GM19328 (cell line): ENCODE results near the gene SHISA4.

Experiments
- ATAC-seq: cut with Tn5 transposase; IDR thresholded peaks from one replicate; pipeline ENCODE4 v1.9.1; 2021; ENCODE audit warnings: mild to moderate bottlenecking, moderate library complexity; ENCODE audit not compliant: unreplicated experiment

The SHISA4 gene

DNA sequence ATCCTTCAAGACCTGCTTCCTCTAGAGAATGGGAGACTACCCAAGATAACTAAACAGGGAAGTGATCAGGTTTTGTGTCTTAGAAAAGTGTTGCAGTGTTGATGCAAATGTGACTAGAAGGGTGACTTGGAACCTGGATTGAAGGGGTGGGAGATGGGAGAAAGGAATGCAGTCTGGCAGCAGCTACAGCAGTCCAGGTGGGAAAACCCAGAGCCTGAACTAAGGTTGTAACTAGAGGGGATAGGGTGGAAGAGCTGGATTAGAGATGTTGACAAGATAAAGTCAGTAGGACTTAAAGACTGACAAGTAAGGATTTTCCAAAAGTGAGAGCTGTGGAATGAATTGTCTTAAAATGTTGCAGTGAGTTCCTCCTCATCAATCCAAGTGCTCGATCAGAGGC is 7.1 kb upstream of the SHISA4 start:
- ATAC-seq = no peak

DNA sequence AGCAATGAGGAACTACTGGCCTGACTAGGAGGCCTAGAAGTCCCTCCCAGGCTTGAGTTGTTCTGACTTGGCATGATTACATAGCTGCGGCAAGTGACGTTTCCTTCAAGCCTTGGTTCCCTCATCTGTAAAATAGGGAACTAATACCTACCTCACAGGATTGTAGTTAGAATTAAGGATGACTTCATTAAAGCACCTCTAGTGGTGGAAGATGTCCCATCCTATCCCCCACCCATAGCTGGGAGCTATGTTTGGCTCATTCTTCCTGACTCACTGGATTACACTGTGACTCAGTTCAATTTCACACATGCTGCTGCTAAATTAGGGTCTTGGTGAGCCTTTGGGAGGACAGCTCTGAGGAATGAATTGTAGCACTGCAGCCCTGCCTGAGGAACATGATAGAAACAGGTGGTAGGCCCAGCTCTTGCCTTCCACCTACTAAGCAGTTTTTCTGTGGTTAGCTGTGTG is 6.0 kb upstream of the SHISA4 start:
- ATAC-seq = no peak

DNA sequence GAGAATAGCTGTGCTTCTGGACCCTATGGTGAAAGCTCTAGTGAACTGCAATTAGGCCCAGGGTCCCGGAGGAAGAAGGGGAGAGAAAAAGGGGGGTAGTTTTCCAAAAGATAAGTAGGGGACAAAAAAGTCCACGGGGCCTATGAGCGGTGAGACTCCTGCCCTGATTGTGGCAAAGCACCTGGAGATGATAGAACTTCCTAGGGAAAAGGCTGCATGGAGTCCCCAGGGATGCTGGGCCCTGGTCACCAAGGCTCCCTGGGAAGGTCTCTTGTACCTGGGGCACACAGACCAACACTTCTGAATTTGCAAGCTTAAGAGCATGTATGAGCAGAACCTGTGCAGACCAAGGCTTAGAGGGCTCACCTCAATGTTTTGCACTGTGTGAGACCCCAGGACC is 5.4 kb upstream of the SHISA4 start:
- no peak for ATAC-seq

DNA sequence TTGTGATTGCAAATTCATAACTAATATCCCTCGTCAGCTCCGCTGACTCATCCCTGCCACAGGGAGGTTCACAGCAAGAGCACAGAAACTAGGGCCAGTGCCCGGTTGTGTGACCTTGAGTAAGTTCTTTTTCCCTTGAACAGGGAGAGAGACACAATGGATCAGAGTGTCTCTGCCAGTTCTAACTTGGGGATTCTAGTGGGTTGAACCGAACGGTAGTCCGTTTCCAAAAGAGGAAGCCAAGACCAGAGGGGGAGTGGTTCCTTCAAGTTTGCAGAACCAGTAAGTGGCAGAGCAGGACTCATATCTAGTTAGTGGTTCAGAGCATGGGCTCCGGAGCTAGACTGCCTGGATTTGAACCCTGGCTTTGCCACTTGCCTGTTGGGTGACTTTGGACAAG is 4.9 kb upstream of the SHISA4 start:
- no peak for ATAC-seq

DNA sequence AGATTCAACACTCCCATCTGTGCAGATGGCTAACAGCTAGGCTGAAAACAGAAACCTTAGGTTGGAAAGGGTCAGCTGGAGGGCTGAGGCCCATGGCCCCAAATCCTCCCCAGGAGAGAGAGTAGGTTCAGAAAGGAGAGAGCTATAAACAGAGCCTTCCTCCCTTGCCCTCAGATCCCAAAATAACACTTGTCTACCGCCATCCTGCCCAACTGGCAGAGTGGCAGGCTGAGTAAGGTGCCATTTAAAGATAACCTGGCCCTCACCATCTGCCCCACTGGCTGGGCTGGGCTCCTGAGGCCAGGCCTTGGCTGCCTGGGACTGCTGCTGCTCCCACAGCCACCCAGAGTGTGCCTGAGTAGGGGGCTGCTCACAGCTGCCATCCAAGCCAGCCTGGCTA is 4.3 kb upstream of the SHISA4 start:
- no peak for ATAC-seq

DNA sequence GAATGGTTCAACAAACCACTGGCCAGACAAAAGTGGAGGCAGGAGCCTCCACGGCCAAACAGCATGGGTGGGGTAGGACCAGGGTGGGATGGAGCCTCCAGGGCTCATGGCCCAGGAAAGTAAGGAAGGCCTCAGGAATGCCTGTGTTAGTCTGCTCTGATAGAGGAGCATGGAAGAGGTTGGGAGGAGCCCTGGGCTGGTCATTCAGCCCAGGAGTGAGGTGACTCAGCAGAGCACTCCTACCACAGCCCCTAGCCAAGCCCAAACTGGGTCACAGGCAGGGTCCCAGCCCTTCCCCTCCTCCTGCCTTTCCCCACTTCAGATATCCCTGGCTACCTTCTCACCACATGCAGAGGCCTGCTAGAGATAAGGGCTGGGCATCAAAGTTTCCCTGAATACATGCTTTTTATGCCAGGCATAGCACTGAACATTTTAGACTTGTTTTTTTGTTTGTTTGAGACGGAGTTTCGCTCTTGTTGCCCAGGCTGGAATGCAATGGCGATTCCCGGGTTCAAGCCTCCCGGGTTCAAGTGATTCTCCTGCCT is 3.1 kb upstream of the SHISA4 start:
- ATAC-seq = no peak

DNA sequence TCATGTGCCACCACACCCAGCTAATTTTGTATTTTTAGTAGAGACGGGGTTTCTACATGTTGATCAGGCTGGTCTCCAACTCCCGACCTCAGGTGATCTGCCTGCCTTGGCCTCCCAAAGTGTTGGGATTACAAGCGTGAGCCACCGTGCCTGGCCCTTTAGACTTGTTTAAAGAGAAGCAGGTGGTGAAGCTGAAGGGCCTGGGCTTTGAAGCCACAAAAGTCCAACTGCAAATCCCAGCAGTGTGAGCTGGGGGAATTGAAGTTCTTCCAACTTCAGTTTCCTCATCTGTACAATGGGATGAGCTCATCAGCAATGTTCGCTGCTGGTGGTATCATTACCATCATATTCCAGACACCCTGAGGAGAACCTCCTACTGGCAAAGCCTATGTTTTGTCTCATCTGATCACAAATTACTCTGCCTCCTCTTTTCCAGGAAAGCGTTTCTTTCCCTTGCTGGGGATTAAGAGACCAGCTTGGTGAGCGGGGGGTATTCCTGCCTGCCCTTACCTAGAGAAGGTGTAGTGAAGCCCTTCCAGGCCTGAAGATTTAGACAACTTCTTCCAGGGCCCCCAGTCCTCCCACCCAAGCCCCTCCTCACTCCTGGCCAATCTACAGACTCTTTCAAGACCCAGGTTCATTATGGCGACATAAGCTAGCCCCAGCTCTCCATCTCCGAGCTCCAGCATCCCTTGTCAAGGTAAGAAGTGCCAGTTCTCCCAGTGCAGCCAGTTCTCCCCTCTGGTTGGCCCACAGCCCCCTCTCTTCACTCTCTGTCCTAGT is 2.4 kb upstream of the SHISA4 start:
- no peak for ATAC-seq

DNA sequence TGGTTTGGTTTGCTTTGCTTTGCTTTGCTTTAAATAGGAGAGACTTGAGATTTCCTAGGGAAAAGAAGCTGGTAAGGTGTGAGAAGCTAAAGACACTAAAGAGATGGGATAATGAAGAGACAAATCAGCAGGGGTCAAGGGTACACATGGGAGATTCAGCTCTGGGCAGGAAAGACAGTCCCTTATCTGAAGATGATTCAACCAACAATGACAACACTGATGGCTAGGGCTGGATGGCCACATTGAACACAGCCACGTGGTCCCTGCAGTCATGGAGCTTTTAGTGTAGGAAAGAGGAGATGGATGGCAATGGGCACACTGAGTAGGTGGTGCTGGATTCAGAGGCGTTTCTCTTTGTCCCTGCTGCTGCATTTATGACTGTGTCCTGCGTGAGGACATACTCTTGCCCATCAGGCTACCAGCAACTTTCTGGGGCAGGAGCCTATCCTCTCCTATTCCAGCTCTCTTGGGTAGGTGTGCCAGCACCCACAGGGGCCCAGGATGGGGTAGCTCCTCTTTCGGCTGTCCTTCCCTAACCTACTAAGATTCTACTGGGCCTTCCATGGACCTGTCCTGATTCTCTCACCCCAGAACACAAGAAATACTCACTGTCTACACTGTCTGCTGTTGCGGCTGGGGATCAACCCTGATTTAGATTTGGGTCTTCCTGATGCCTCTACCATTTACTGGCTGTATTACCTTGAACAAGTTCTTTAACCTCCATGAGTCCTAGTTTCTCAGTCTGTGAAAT is 1.4 kb upstream of the SHISA4 start:
- ATAC-seq = no peak

DNA sequence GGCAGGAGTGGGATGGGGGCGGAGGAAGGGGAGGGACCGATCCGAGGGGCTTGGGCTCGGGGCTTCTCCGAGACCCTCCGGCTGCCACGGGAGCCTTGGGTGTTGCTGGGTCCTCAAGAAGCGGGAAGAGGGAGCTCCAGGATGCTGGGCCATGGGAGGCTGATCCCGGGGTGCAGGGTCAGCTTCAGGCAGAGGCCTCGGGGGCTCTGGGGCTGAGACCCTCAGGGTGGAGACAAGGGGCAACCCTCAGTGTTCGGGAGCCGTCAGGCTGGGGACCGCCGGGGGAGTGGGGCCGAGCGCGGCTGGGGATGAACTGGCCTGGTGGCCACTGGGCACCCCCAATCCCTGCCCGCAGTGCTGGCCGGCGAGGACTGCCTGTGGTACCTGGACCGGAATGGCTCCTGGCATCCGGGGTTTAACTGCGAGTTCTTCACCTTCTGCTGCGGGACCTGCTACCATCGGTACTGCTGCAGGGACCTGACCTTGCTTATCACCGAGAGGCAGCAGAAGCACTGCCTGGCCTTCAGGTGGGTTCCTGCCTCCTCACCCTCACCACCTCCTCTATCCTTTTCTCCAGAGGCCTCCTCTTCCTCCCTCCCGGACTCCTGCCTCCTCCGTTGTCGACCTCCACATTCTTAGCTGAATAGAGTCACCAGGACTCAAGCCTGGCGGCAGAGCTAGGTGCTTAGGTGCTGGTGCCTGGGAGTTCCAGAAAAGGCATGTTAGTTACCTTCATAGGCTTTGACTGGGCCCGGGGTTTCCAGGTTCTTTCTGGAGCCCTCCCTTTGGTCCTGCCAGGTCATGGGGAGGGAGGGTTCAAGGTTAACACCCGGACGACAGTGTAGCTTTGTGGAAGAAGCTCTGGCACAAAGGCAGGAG is 631 bp downstream of the SHISA4 start:
- no peak for ATAC-seq

DNA sequence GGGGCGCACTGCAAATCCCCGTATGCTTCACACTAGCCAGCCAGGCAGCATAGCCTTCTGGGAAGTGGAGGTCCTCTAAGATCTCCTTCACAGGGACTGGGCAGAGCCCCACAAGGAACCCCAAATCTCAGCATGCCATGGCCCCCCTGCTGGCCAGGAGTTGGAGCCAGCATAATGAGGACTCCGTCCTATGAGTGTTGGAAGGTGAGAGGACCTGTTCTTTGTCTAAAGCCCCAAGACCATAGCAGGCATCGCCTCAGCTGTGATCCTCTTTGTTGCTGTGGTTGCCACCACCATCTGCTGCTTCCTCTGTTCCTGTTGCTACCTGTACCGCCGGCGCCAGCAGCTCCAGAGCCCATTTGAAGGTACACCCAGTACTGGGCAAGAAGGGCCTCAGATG is 1.5 kb downstream of the SHISA4 start:
- ATAC-seq = no peak

DNA sequence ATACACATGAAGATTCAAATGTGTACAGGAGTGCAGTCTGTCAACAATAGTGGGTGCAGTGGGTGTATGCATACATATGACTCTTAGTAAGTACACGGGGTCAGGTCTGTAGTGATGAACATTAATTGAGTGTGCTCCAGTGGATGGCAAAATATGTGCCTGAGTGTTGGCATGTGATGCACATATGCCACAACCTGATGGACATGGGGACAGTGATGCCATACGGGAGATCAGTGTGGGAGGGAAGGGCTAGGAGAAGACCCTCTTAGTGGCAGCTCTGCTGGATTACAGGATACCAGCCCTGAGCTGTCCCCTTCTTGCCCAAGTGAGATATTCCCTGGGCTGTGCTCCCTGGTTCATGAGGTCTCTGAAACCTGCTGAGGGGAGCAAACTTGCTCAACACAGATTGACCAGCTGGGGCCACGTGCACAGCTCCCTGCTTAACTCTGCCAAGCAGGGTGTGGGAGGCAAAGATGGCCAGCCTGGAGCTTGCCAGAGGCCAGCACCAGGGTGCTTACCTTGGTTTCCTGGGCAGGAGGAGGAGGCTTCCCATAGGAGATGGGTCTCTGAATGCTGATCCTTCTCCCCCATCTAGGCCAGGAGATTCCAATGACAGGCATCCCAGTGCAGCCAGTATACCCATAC is 2.2 kb downstream of the SHISA4 start:
- ATAC-seq = no peak

DNA sequence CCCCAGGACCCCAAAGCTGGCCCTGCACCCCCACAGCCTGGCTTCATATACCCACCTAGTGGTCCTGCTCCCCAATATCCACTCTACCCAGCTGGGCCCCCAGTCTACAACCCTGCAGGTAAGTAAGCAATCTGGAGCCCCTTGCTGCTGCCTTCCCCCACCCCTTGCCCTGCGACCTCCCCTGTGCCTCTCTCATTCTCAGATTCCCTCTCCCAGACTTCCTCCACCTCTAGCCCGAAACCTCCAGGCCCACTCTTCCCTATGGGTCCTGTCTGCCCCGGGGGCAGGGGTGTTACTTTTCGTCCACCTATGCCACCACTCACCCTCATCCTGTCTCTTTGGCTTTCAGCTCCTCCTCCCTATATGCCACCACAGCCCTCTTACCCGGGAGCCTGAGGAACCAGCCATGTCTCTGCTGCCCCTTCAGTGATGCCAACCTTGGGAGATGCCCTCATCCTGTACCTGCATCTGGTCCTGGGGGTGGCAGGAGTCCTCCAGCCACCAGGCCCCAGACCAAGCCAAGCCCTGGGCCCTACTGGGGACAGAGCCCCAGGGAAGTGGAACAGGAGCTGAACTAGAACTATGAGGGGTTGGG is 2.9 kb downstream of the SHISA4 start:
- no peak for ATAC-seq

DNA sequence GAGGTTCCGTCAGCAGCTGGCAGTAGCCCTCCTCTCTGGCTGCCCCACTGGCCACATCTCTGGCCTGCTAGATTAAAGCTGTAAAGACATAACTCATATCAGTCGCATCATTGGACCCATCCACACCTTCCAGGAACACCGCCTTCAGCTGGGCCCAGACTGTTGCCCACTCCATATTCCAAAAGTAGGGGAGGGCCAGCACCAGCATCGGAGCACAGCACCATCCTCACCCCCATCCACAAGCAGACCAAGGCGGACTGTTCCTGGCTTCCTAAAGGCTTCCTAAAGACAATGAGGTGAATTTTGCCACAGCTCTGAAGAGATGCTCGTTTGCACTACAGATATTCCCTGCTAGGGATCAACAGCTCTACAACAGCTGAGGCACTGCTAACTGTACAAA is 3.5 kb downstream of the SHISA4 start:
- no peak for ATAC-seq

DNA sequence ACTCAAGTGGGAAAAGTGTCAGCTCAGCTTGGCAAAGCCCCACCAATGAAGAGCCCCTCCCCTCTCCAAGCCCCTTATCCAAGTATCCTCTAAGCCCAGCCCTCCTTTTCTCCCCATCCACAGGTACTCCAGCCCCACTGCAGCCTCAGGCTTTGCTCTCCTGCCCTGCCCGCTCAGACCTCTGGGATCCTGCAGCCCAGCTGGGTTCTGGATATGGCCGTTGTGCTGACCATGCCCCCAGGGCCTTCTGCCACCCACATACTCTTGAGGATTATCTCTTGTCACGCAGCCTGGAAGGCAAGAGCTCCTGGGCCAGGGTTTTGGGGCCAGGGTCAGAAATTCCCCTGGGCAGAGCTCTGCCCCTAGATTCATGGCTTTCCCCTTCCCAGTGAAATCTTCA is 4.7 kb downstream of the SHISA4 start:
- ATAC-seq = no peak

DNA sequence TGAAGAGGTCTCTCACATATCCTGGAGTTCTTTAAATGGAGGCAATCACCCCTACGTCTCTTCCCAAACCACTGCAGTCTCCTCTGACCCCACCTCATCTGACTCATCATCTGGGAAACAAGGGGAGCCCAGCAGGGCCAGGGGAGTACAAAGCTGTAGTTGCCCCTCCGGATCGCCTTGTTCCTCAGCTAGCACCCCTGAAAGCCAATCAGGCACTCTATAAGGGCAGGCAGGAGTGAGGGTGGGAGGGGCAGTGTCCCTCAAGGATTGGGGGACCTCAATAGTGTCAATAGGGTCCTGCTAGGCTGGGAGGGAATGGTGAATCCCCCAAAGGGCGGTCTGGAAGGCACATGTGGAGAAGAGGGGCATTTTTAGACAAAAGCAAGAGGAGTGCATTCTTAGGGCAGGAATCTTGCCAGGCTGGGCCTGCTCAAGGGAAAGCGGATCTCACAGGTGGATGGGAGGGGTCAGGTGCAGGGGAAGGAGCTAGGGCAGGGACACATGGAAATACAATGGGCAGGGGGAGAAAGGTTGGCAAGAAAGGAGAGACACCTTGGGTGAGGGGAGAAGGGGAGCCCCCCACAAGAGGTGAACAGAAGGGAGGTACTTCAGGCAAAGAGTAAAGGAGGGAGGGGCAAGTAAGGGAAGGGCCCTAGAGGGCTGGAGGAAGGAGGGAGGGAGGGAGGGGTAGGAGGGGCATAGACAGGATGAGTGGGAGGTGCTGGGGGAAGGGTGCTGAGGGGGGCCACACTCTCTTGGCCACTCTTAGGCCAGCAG is 5.8 kb downstream of the SHISA4 start:
- ATAC-seq = no peak

DNA sequence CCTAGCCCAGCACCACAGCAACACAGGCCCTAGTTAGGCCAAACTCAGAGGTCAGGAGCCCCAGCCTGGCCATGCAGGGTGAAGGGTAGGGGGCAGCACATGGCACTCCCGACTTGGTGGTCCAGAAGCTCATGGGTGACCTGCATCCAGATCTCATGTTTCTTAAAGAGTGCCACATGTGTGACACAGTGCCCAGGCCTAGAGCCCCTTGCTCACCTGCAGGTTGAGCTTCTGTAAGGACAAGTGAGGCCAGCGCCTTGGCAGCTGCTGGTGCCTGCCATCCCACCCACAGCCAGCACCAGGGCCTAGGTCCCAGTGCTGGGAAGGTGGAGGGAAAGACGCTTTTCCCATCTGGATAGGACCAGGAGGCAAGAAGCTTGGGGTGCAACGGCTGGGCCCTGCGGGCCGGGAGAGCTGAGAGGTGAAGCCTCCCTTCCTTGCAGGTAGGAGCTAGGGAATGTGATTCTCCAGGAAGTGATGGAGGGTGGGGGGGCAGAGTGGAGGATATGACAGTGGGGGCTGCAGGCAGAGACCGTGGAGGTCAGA is 6.5 kb downstream of the SHISA4 start:
- no peak for ATAC-seq

DNA sequence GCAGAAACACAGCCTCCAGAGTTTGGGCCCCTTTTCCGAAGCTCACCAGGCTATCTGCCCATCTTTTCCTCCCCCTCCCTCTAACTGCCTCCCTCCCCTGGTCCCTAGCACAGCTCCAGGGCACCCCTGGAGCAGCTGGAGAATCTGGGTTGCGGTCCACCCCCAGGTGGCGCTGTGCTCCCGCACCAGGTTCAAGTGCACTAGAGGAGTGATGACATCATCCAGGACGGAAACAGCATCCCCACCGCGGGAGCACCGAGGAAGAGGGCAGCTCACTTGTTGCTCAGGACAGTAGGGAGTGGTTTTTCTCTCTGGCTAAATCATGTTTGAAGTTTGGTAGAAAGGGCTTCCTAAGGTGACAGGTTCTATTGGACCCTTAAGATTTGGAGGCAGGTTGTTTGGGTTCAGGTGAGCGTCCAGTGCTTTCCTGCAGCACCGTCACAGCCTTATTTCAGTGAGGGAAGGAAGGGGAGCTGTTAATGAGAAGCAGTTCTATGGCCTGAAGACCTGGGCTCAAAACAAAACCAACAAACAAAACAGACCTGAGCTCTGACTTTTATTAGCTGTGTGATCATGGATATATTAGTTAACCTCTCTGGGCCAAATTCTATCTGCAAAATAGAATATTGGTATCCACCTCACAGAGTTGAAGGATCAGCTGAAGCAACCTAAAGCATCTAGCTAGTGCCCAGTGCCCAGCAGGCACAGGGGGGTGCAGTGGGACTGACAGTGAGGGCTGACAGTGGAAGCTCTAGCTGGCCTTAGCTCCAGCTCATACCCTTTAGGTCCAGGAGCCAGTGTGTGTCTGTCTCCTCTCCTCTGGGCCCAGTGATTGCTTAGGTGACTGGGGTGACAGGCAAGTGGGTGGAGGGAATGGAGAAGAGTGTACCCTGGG is 7.5 kb downstream of the SHISA4 start:
- no peak for ATAC-seq

DNA sequence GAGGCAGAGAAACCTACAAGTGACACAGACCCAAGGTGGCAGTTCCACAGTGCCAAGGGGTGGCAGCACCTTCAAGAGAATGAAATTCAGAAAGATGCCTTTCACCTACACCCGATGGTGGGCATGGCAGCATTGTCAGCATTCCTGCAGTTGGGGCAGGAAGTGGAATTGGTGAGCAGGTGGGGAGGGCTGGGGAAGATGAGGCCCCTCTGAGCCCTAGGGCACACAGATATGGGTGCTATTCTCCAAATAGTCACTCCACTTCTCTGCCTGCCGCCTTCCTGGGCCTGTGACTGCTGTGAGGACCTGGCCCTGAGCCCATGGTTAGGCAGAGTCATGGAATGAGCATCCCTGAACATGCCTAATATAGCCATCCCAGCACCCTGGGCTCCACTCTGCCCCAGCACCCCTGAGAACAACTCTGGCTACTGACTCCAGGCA is 8.3 kb downstream of the SHISA4 start:
- ATAC-seq = no peak
